Fibroblast of pulmonary artery (primary cell): ENCODE data around the gene PPARG.

Source experiments
- DNase-seq: peaks from one replicate; pipeline ENCODE4 v3.0.0-alpha.2; 2010; ENCODE audit warnings: low read depth
- H3K4me3 ChIP-seq: replicated peaks from 2 replicates; pipeline ENCODE4 v1.5.1; 2011; ENCODE audit warnings: low read depth, mild to moderate bottlenecking, control low read depth, low read length, moderate library complexity
- CTCF ChIP-seq: IDR thresholded peaks from 2 replicates; pipeline ENCODE4 v1.5.1; 2011; ENCODE audit warnings: mild to moderate bottlenecking, control low read depth, low read length, inconsistent platforms; ENCODE audit errors: missing control alignments

The PPARG gene

GRCh38 chr3:12428126-12428525, 139.3 kb downstream of the PPARG start:
- no peak overlapping the region for H3K4me3 ChIP-seq
- TF ChIP-seq CTCF, result no peak
- no peak for DNase-seq

GRCh38 chr3:12430086-12430485, 141.2 kb downstream of the PPARG start:
- DNase-seq, result no peak
- TF ChIP-seq CTCF, result no peak
- H3K4me3 ChIP-seq, result no peak overlapping the region

GRCh38 chr3:12433823-12434222, 145.0 kb downstream of the PPARG start:
- DNase-seq, result no peak
- no peak for TF ChIP-seq CTCF
- no peak overlapping the region for H3K4me3 ChIP-seq

- peak overlapping the region; percentile 9 for H3K4me3 ChIP-seq
- no peak for TF ChIP-seq CTCF
- DNase-seq, result peak; percentile 68
These were observed 147.8 kb downstream of the PPARG start for GRCh38 chr3:12436514-12437220.

GRCh38 chr3:12437221-12437605, 148.3 kb downstream of the PPARG start:
- DNase-seq, result no peak
- TF ChIP-seq CTCF, result no peak
- no peak overlapping the region for H3K4me3 ChIP-seq

GRCh38 chr3:12437861-12438260, 149.0 kb downstream of the PPARG start:
- no peak for TF ChIP-seq CTCF

GRCh38 chr3:12438318-12438717, 149.4 kb downstream of the PPARG start:
- H3K4me3 ChIP-seq, result no peak overlapping the region
- no peak for DNase-seq
- no peak for TF ChIP-seq CTCF

More at GRCh38 chr3:12437861-12438260, 149.0 kb downstream of the PPARG start:
- DNase-seq, result no peak
- H3K4me3 ChIP-seq, result no peak overlapping the region
